Astrocyte (in vitro differentiated cells and primary cell): ENCODE results near the gene RPS6KL1. TPM values are rescaled to one million over a fixed set of nuclear protein-coding genes. Genes with fewer than 3 reads are reported as not detected.

Experiments
- DNase-seq: peaks from one replicate; pipeline ENCODE4 v3.0.0-alpha.2; 2010; ENCODE audit warnings: low read depth
- FAIRE-seq: peaks from 2 replicates; lab custom pipeline; 2011; peaks lifted over from hg19 to GRCh38; lab: Jason Lieb, UNC
- H2AFZ ChIP-seq: 2 replicates; pipeline ENCODE4 v1.6.0; 2012; ENCODE audit warnings: low read depth, low read length, inconsistent platforms
- H3K27ac ChIP-seq: 2 replicates; pipeline ENCODE4 v1.5.1; 2011; ENCODE audit warnings: low read depth, low read length, inconsistent platforms
- H3K27me3 ChIP-seq: 2 replicates; pipeline ENCODE4 v1.6.0; 2011; ENCODE audit warnings: low read length, inconsistent platforms; ENCODE audit not compliant: insufficient read depth
- H3K36me3 ChIP-seq: 2 replicates; pipeline ENCODE4 v1.5.1; 2011; ENCODE audit warnings: low read length, inconsistent platforms; ENCODE audit not compliant: insufficient read depth
- H3K4me1 ChIP-seq: 2 replicates; pipeline ENCODE4 v1.5.1; 2011; ENCODE audit warnings: low read length, inconsistent platforms; ENCODE audit not compliant: insufficient read depth
- H3K4me2 ChIP-seq: 2 replicates; pipeline ENCODE4 v1.6.0; 2012; ENCODE audit warnings: low read length, inconsistent platforms
- H3K4me3 ChIP-seq: 2 replicates; pipeline ENCODE4 v1.5.1; 2011; ENCODE audit warnings: low read depth, mild to moderate bottlenecking, low read length, inconsistent platforms; ENCODE audit not compliant: insufficient read depth
- H3K79me2 ChIP-seq: 2 replicates; pipeline ENCODE4 v1.6.0; 2012; ENCODE audit warnings: mild to moderate bottlenecking, low read length, inconsistent platforms; ENCODE audit not compliant: insufficient read depth
- H3K9ac ChIP-seq: 2 replicates; pipeline ENCODE4 v1.6.0; 2012; ENCODE audit warnings: mild to moderate bottlenecking, low read length, inconsistent platforms
- H3K9me3 ChIP-seq: 2 replicates; pipeline ENCODE4 v1.5.1; 2012; ENCODE audit warnings: low read depth, mild to moderate bottlenecking, low read length, inconsistent platforms; ENCODE audit not compliant: insufficient read depth
- H4K20me1 ChIP-seq: 2 replicates; pipeline ENCODE4 v1.6.0; 2012; ENCODE audit warnings: low read length, inconsistent platforms; ENCODE audit not compliant: insufficient read depth
- H3K27ac Mint-ChIP-seq: one replicate; pipeline ENCODE4 v1.8.0; 2021; ENCODE audit warnings: mild to moderate bottlenecking, mixed read lengths; ENCODE audit not compliant: unreplicated experiment
- H3K27me3 Mint-ChIP-seq: one replicate; pipeline ENCODE4 v1.8.0; 2021; ENCODE audit warnings: low read depth, mixed read lengths; ENCODE audit not compliant: unreplicated experiment
- H3K36me3 Mint-ChIP-seq: one replicate; pipeline ENCODE4 v1.8.0; 2021; ENCODE audit warnings: low read depth, mixed read lengths; ENCODE audit not compliant: unreplicated experiment
- H3K4me1 Mint-ChIP-seq: one replicate; pipeline ENCODE4 v1.8.0; 2021; ENCODE audit warnings: low read depth, mixed read lengths; ENCODE audit not compliant: unreplicated experiment
- H3K4me3 Mint-ChIP-seq: one replicate; pipeline ENCODE4 v1.8.0; 2021; ENCODE audit warnings: mild to moderate bottlenecking, moderate library complexity, mixed read lengths; ENCODE audit not compliant: unreplicated experiment
- H3K9me3 Mint-ChIP-seq: one replicate; pipeline ENCODE4 v1.8.0; 2021; ENCODE audit warnings: mild to moderate bottlenecking, mixed read lengths; ENCODE audit not compliant: unreplicated experiment
- EZH2 ChIP-seq: IDR thresholded peaks from 2 replicates; pipeline ENCODE4 v1.6.1; 2012; ENCODE audit warnings: mild to moderate bottlenecking, low read length, inconsistent platforms; ENCODE audit not compliant: insufficient read depth
- total RNA-seq: library from RNA; stranded (reverse); gene quantifications from 2 replicates; pipeline ENCODE4 v1.2.1, GENCODE V29; 2021
- TF ChIP-seq, protein P1 (sequence below): IDR thresholded peaks from 2 replicates; pipeline ENCODE4 v1.5.1; 2011; ENCODE audit warnings: low read depth, mild to moderate bottlenecking, inconsistent platforms, low read length, moderate library complexity; ENCODE audit not compliant: insufficient read depth

RPS6KL1 gene
- total RNA-seq, 1 donor from 2014 or later, result 1.7 TPM

DNA sequence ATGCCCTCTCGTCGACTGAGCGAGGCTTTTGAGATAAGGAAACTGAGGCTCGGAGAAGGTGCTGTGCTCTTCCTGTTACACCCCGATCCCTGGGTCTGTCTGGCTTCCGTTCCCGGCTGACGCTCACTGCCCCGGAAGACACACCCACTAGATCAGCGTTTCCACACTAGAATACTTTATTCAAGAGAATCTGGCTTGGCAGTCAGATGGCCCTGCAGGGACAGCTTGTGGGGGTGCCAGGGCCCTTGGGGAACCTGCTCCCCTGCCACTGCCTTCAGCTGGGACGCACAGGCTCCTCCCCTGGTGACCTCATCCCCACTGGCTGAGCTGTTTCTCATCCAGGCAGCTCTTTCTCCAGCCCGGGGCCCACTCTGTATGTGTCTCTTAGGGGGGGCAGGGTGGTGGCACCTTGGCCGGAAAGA is 18.6 kb upstream of the RPS6KL1 start:
- H3K36me3 Mint-ChIP-seq, result no peaks in the 10 kb centered on the region
- no peaks in the 10 kb centered on the region for H3K36me3 ChIP-seq
- H3K27ac ChIP-seq, result no peak overlapping the region
- H3K27me3 Mint-ChIP-seq, result no peaks in the 10 kb centered on the region
- H4K20me1 ChIP-seq, result no peaks in the 10 kb centered on the region
- no peaks in the 10 kb centered on the region for H3K79me2 ChIP-seq
- H3K4me1 Mint-ChIP-seq, result peaks cover 16% of the 10 kb centered on the region
- FAIRE-seq (no peak), DNase-seq (peak; percentile 29)
- H3K4me2 ChIP-seq, result peak overlapping the region; percentile 39
- H3K9me3 ChIP-seq, result no peaks in the 10 kb centered on the region
- H3K27ac Mint-ChIP-seq, result peak overlapping the region; percentile 53
- peaks cover 25% of the 10 kb centered on the region for H3K4me1 ChIP-seq
- H3K27me3 ChIP-seq, result no peaks in the 10 kb centered on the region
- TF ChIP-seq, protein P1, sequence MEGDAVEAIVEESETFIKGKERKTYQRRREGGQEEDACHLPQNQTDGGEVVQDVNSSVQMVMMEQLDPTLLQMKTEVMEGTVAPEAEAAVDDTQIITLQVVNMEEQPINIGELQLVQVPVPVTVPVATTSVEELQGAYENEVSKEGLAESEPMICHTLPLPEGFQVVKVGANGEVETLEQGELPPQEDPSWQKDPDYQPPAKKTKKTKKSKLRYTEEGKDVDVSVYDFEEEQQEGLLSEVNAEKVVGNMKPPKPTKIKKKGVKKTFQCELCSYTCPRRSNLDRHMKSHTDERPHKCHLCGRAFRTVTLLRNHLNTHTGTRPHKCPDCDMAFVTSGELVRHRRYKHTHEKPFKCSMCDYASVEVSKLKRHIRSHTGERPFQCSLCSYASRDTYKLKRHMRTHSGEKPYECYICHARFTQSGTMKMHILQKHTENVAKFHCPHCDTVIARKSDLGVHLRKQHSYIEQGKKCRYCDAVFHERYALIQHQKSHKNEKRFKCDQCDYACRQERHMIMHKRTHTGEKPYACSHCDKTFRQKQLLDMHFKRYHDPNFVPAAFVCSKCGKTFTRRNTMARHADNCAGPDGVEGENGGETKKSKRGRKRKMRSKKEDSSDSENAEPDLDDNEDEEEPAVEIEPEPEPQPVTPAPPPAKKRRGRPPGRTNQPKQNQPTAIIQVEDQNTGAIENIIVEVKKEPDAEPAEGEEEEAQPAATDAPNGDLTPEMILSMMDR, result no peak
- H3K9me3 Mint-ChIP-seq, result no peaks in the 10 kb centered on the region
- H3K4me3 ChIP-seq, result no peak overlapping the region
- H3K4me3 Mint-ChIP-seq, result peak overlapping the region; percentile 27
- H2AFZ ChIP-seq, result peak overlapping the region; percentile 75
- peak overlapping the region; percentile 14 for H3K9ac ChIP-seq

DNA sequence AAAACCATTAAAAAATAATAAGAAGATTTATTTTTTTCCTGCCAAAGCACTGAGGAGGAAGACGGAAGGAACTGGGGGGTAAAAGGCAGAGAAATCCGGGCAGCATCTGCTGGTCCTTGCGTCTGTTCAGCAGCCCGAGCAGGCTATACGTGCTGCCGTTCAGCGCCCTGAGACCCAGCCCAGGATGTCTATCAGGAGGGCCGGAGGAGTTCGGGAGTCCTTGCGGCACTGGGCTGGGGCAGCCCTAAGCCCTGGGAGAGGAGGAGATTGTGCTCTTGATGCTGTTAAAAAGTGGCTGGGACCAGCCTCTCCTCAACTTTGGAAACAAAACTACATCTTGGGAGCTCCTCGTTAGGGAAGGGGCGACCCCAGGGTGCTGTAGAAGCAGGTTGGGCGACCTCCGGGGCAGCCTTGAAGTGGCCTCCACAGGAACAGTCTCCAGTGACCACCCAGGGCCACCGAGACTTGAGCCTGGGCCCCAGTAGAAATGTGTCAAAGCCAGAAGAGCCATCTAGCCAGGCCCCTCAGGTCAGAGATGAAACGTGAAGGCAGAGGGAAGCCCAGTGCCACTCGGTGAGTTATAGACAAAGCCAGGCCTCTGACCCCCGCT is 18.0 kb upstream of the RPS6KL1 start:
- Histone ChIP-seq H2AFZ (no peak overlapping the region), H3K9ac (no peak overlapping the region), H3K4me2 (no peak overlapping the region), H3K4me3 (no peak overlapping the region), H3K27me3 (no peaks in the 10 kb centered on the region), H3K27ac (no peak overlapping the region), H3K9me3 (no peaks in the 10 kb centered on the region), H4K20me1 (no peaks in the 10 kb centered on the region), H3K36me3 (no peaks in the 10 kb centered on the region), H3K79me2 (no peaks in the 10 kb centered on the region), H3K4me1 (peaks cover 25% of the 10 kb centered on the region)
- H3K4me3 Mint-ChIP-seq, result no peak overlapping the region
- no peaks in the 10 kb centered on the region for H3K27me3 Mint-ChIP-seq
- no peaks in the 10 kb centered on the region for H3K9me3 Mint-ChIP-seq
- peaks cover 15% of the 10 kb centered on the region for H3K4me1 Mint-ChIP-seq
- no peak for DNase-seq
- H3K36me3 Mint-ChIP-seq, result no peaks in the 10 kb centered on the region
- TF ChIP-seq, protein P1, result no peak
- no peak for TF ChIP-seq EZH2
- FAIRE-seq, result no peak
- no peak overlapping the region for H3K27ac Mint-ChIP-seq
